OCI-M2 (cell line): ENCODE data around the gene OR8H2.
"Not testable (repeated sequence)": the region's sequence is repeated elsewhere in the genome, so short reads cannot be mapped to it uniquely, and the experiment has no call there.

Source experiments
- DNase-seq: peaks from one replicate; lab custom pipeline; 2025; ENCODE audit not compliant: unreplicated experiment; lab: John Stamatoyannopoulos, UW

Gene OR8H2

GRCh38 chr11:56103210-56103737 is at the start of gene OR8H2:
Gene OR8H2, plus strand, starts transcription at chr11:56103687. Its CDS starts 1,356 bp downstream, at chr11:56105043.
- DNase-seq, result no peak

GRCh38 chr11:56056366-56056765 is 47.1 kb upstream of the OR8H2 start:
- DNase-seq, result not testable (repeated sequence)

- DNase-seq, result not testable (repeated sequence)
Observed at GRCh38 chr11:56057661-56058237, 45.7 kb upstream of the OR8H2 start.

GRCh38 chr11:56058260-56058780 is 45.2 kb upstream of the OR8H2 start:
- not testable (repeated sequence) for DNase-seq

- DNase-seq, result no peak
Observed at GRCh38 chr11:56066980-56067379, 36.5 kb upstream of the OR8H2 start.

GRCh38 chr11:56089697-56090096 is 13.8 kb upstream of the OR8H2 start:
- DNase-seq, result no peak

GRCh38 chr11:56093008-56093407 is 10.5 kb upstream of the OR8H2 start, which contains the start of gene OR8I2:
Gene OR8I2, plus strand, starts transcription at chr11:56093308. Its CDS starts 0 bp downstream, at chr11:56093308.
- DNase-seq, result no peak

DNA sequence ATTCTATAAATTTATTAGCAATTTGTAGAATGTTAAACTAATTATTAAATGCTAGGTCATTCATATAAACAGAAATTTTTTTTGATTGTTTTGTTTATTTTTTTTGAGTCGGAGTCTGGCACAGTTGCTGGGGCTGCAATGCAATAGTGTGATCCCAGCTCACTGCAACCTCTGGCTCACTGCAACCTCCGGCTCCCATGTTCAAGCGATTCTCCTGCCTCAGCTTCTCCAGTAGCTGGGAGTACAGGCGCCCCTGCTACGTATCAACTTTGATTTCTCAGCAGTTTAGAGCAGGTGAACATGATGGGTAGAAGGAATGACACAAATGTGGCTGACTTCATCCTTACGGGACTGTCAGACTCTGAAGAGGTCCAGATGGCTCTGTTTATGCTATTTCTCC is 18.6 kb downstream of the OR8H2 start, which contains the start of gene OR8H3:
TSS of gene OR8H3 (plus strand) at position 301 of the 400 bp plus-strand sequence. CDS start at position 301, 0 bp downstream.
- DNase-seq, result no peak

DNA sequence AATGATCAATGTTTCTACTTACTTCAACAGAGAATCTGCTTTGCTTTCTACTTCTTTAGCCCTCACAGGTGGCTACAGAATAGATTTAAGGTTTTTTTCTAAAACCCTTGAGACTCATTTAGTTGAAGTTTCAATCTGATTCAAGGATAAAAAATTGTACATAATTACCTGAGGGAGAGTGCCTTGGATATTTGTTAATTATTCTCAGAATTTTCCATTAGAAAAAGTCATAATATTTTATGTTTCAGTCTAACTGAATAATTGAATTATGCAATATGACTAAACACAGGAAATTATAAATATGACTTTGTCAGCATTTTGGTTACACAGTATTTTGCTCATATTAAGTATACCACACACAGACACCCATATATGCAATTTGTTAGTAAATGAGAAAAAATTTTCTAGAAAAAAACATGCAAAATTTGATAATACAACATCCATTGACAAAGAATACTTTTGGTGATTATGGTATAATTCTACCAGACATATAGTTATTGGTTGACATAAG is 36.7 kb downstream of the OR8H2 start, which contains the start of gene OR8J3:
TSS of gene OR8J3 (minus strand) at position 51 of the 511 bp plus-strand sequence. CDS start 2,483 bp downstream, outside the sequence.
- no peak for DNase-seq

DNA sequence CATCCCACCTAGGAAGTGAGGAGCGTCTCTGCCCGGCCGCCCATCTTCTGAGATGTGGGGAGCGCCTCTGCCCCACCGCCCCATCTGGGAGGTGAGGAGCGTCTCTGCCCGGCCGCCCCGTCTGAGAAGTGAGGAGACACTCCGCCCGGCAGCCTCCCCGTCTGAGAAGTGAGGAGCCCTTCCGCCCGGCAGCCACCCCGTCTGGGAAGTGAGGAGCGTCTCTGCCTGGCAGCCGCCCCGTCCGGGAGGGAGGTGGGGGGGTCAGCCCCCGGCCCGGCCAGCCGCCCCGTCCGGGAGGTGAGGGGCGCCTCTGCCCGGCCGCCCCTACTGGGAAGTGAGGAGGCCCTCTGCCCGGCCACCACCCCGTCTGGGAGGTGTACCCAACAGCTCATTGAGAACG is 40.2 kb downstream of the OR8H2 start:
- not testable (repeated sequence) for DNase-seq

- no peak for DNase-seq
Observed at GRCh38 chr11:56151376-56151775, 47.9 kb downstream of the OR8H2 start.

GRCh38 chr11:56152333-56152732 is 48.8 kb downstream of the OR8H2 start:
- no peak for DNase-seq
